ENCODE results near the gene RELN. TPM values are rescaled to one million over a fixed set of nuclear protein-coding genes. Genes with fewer than 3 reads are reported as not detected.
"Not testable (repeated sequence)": the region's sequence is repeated elsewhere in the genome, so short reads cannot be mapped to it uniquely, and the experiment has no call there.

Gene RELN
- total and polyA plus RNA-seq, 4 donors: 0.26 to 3.6 (median 1.4) TPM; not detected in 1

- Histone ChIP-seq H3K36me3 (ENCODE audit: control insufficient read depth in 1 of 2, insufficient read depth in 2 of 2, low read length in 1 of 2) (no peaks in the 10 kb centered on the region), H3K4me1 (ENCODE audit: control insufficient read depth in 1 of 2, insufficient read depth in 2 of 2, low read length in 2 of 2) (no peaks in the 10 kb centered on the region), H3K4me3 (ENCODE audit: low read length in 2 of 2) (no peak overlapping the region), H3K9me3 (ENCODE audit: control insufficient read depth, low read length) (no peaks in the 10 kb centered on the region), H3K27me3 (ENCODE audit: control insufficient read depth in 1 of 2, insufficient read depth in 2 of 2, low read length in 1 of 2) (no peaks in the 10 kb centered on the region), H3K27ac (ENCODE audit: low read depth in 1 of 2, low read length in 2 of 2) (no peak overlapping the region)
- 72 to 74% methylated on average over 3 of the region's 3 CpGs for WGBS, 2 donors
- intact Hi-C loops (cut with DNase I): no loop called here
- ATAC-seq (ENCODE audit: low FRiP score) (no peak), DNase-seq (no peak)
These were observed 156.1 kb downstream of the RELN start for GRCh38 chr7:103833401-103833800.

GRCh38 chr7:103832438-103832837, 157.0 kb downstream of the RELN start:
- DNase-seq (no peak), ATAC-seq (ENCODE audit: low FRiP score) (no peak)
- 74 to 86% methylated on average over 2 of the region's 2 CpGs for WGBS, 2 donors
- H3K9me3 ChIP-seq (ENCODE audit: control insufficient read depth, low read length): no peaks in the 10 kb centered on the region
- H3K27me3 ChIP-seq (ENCODE audit: control insufficient read depth in 1 of 2, insufficient read depth in 2 of 2, low read length in 1 of 2): no peaks in the 10 kb centered on the region
- no peak overlapping the region for H3K27ac ChIP-seq (ENCODE audit: low read depth in 1 of 2, low read length in 2 of 2)
- H3K36me3 ChIP-seq (ENCODE audit: control insufficient read depth in 1 of 2, insufficient read depth in 2 of 2, low read length in 1 of 2): no peaks in the 10 kb centered on the region
- no peaks in the 10 kb centered on the region for H3K4me1 ChIP-seq (ENCODE audit: control insufficient read depth in 1 of 2, insufficient read depth in 2 of 2, low read length in 2 of 2)
- intact Hi-C loops (cut with DNase I): no loop called here
- no peak overlapping the region for H3K4me3 ChIP-seq (ENCODE audit: low read length in 2 of 2)

DNA sequence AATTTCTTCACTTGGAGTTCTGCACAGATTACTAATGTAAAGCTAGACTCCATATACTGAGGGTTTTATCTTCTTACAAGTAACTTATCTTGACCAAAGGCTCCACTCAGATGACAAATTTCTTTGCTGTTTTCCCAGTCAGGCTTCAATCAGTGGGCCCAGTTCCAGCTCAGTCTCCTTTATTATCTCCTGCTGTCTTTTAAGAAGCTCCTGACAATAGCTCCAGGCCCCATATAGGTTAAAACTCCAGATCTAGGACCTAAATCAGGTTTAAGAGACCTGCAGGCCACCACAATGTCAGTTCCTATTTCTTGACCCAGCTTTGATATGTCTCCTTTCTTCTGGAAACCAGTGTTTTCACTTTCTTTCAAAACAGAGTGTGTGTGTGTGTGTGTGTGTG, 165.2 kb downstream of the RELN start:
- Histone ChIP-seq H3K27ac (ENCODE audit: low read depth in 1 of 2, low read length in 2 of 2) (no peak overlapping the region), H3K9me3 (ENCODE audit: control insufficient read depth, low read length) (no peaks in the 10 kb centered on the region)
- no peak for DNase-seq

GRCh38 chr7:103823084-103823483, 166.4 kb downstream of the RELN start:
- intact Hi-C loops (cut with DNase I): no loop called here

More for the DNA sequence above, 165.2 kb downstream of the RELN start:
- intact Hi-C loops (cut with DNase I): no loop called here
- H3K4me3 ChIP-seq (ENCODE audit: low read length in 2 of 2): no peak overlapping the region
- no peaks in the 10 kb centered on the region for H3K4me1 ChIP-seq (ENCODE audit: control insufficient read depth in 1 of 2, insufficient read depth in 2 of 2, low read length in 2 of 2)
- no peaks in the 10 kb centered on the region for H3K27me3 ChIP-seq (ENCODE audit: control insufficient read depth in 1 of 2, insufficient read depth in 2 of 2, low read length in 1 of 2)
- ATAC-seq (ENCODE audit: low FRiP score): no peak
- H3K36me3 ChIP-seq (ENCODE audit: control insufficient read depth in 1 of 2, insufficient read depth in 2 of 2, low read length in 1 of 2): no peaks in the 10 kb centered on the region

GRCh38 chr7:103821092-103821491, 168.4 kb downstream of the RELN start:
- H3K27ac ChIP-seq (ENCODE audit: low read depth in 1 of 2, low read length in 2 of 2): no peak overlapping the region
- H3K4me3 ChIP-seq (ENCODE audit: low read length in 2 of 2): no peak overlapping the region
- intact Hi-C loops (cut with DNase I): no loop called here
- H3K4me1 ChIP-seq (ENCODE audit: control insufficient read depth in 1 of 2, insufficient read depth in 2 of 2, low read length in 2 of 2): no peaks in the 10 kb centered on the region
- no peaks in the 10 kb centered on the region for H3K36me3 ChIP-seq (ENCODE audit: control insufficient read depth in 1 of 2, insufficient read depth in 2 of 2, low read length in 1 of 2)
- WGBS, 2 donors: 60 to 66% methylated on average over 2 of the region's 2 CpGs
- no peaks in the 10 kb centered on the region for H3K9me3 ChIP-seq (ENCODE audit: control insufficient read depth, low read length)
- DNase-seq: no peak
- H3K27me3 ChIP-seq (ENCODE audit: control insufficient read depth in 1 of 2, insufficient read depth in 2 of 2, low read length in 1 of 2): no peaks in the 10 kb centered on the region
- ATAC-seq (ENCODE audit: low FRiP score): no peak

More at GRCh38 chr7:103823084-103823483, 166.4 kb downstream of the RELN start:
- no peaks in the 10 kb centered on the region for H3K27me3 ChIP-seq (ENCODE audit: control insufficient read depth in 1 of 2, insufficient read depth in 2 of 2, low read length in 1 of 2)
- H3K27ac ChIP-seq (ENCODE audit: low read depth in 1 of 2, low read length in 2 of 2): no peak overlapping the region
- DNase-seq: no peak
- WGBS, 2 donors: 83 to 86% methylated on average over 1 of the region's 1 CpG
- H3K36me3 ChIP-seq (ENCODE audit: control insufficient read depth in 1 of 2, insufficient read depth in 2 of 2, low read length in 1 of 2): no peaks in the 10 kb centered on the region
- no peak overlapping the region for H3K4me3 ChIP-seq (ENCODE audit: low read length in 2 of 2)
- H3K4me1 ChIP-seq (ENCODE audit: control insufficient read depth in 1 of 2, insufficient read depth in 2 of 2, low read length in 2 of 2): no peaks in the 10 kb centered on the region
- no peak for ATAC-seq (ENCODE audit: low FRiP score)
- no peaks in the 10 kb centered on the region for H3K9me3 ChIP-seq (ENCODE audit: control insufficient read depth, low read length)

DNA sequence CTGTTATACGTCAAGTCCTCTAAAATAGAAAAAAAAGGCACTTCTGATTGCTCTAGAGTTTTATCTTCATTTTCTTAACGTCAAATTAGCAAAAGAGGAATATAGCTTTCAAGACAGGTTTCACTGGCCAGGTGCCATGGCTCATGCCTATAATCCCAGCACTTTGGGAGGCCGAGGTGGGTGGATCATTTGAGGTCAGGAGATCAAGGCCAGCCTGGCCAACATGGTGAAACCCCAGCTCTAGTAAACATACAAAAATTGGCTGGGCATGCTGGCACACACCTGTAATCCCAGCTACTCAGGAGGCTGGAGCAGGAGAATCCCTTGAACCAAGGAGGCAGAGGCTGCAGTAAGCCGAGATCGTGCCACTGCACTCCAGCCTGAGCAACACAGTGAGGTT, 173.5 kb downstream of the RELN start:
- H3K4me3 ChIP-seq (ENCODE audit: low read length in 2 of 2); ATAC-seq (ENCODE audit: low FRiP score); H3K27me3 ChIP-seq (ENCODE audit: control insufficient read depth in 1 of 2, insufficient read depth in 2 of 2, low read length in 1 of 2); intact Hi-C loops (cut with DNase I); DNase-seq; H3K36me3 ChIP-seq (ENCODE audit: control insufficient read depth in 1 of 2, insufficient read depth in 2 of 2, low read length in 1 of 2); H3K27ac ChIP-seq (ENCODE audit: low read depth in 1 of 2, low read length in 2 of 2); H3K9me3 ChIP-seq (ENCODE audit: control insufficient read depth, low read length); H3K4me1 ChIP-seq (ENCODE audit: control insufficient read depth in 1 of 2, insufficient read depth in 2 of 2, low read length in 2 of 2): not testable (repeated sequence)
- WGBS, 2 donors: 70 to 71% methylated on average over 5 of the region's 5 CpGs

DNA sequence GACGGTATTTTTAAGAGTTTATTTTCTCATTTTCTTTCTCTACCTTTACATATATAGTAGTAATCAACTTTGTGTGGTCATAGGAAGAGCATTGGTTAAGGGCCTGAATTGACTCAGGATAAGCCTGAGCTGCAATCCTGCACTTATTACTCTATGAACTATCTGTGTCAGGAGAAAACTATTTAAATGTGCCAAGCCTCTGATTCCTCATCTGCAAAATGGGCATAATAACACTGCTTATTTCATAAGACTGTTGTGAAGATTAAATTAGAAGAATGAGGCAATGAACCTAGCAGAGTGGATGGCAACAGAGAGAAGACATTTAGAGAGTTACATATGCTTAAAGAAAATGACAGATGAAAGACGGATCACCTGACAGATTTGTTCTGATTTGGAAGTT, 175.5 kb downstream of the RELN start:
- Histone ChIP-seq H3K27me3 (ENCODE audit: control insufficient read depth in 1 of 2, insufficient read depth in 2 of 2, low read length in 1 of 2) (peaks cover 0 to 1% of the 10 kb centered on the region in 2 donors), H3K4me1 (ENCODE audit: control insufficient read depth in 1 of 2, insufficient read depth in 2 of 2, low read length in 2 of 2) (no peaks in the 10 kb centered on the region), H3K36me3 (ENCODE audit: control insufficient read depth in 1 of 2, insufficient read depth in 2 of 2, low read length in 1 of 2) (no peaks in the 10 kb centered on the region), H3K27ac (ENCODE audit: low read depth in 1 of 2, low read length in 2 of 2) (no peak overlapping the region), H3K4me3 (ENCODE audit: low read length in 2 of 2) (no peak overlapping the region), H3K9me3 (ENCODE audit: control insufficient read depth, low read length) (no peaks in the 10 kb centered on the region)
- ATAC-seq (ENCODE audit: low FRiP score) (no peak), DNase-seq (no peak)
- 82 to 89% methylated on average over 2 of the region's 2 CpGs for WGBS, 2 donors
- intact Hi-C loops (cut with DNase I): no loop called here

- intact Hi-C loops (cut with DNase I): no loop called here
- WGBS, 2 donors: 36 to 56% methylated on average over 2 of the region's 2 CpGs
- H3K9me3 ChIP-seq (ENCODE audit: control insufficient read depth, low read length): no peaks in the 10 kb centered on the region
- H3K27ac ChIP-seq (ENCODE audit: low read depth in 1 of 2, low read length in 2 of 2): no peak overlapping the region
- DNase-seq (no peak), ATAC-seq (ENCODE audit: low FRiP score) (no peak)
- peaks cover 0 to 1% of the 10 kb centered on the region in 2 donors for H3K27me3 ChIP-seq (ENCODE audit: control insufficient read depth in 1 of 2, insufficient read depth in 2 of 2, low read length in 1 of 2)
- no peaks in the 10 kb centered on the region for H3K36me3 ChIP-seq (ENCODE audit: control insufficient read depth in 1 of 2, insufficient read depth in 2 of 2, low read length in 1 of 2)
- no peak overlapping the region for H3K4me3 ChIP-seq (ENCODE audit: low read length in 2 of 2)
- no peaks in the 10 kb centered on the region for H3K4me1 ChIP-seq (ENCODE audit: control insufficient read depth in 1 of 2, insufficient read depth in 2 of 2, low read length in 2 of 2)
These were observed 177.5 kb downstream of the RELN start for GRCh38 chr7:103811997-103812396.

DNA sequence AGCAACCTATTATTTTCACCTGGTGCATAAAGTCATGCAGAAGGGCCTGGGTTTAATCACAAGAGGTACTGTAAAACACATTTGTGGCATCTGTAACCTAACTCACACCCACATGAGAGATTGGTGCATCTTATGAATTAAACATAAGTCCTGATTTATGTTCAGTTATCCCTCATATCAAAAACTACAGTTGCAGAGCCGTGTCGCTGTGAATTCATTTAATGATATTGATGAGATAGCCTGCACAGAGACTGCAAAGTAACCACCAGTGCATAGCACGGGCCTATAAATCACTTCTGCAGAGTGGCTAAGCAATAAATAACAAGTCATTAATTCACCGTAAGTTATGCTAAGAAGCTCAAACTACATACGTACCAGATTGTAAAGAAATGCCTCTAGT, 178.2 kb downstream of the RELN start:
- intact Hi-C loops (cut with DNase I): no loop called here
- Histone ChIP-seq H3K4me3 (ENCODE audit: low read length in 2 of 2) (no peak overlapping the region), H3K27ac (ENCODE audit: low read depth in 1 of 2, low read length in 2 of 2) (no peak overlapping the region), H3K4me1 (ENCODE audit: control insufficient read depth in 1 of 2, insufficient read depth in 2 of 2, low read length in 2 of 2) (no peaks in the 10 kb centered on the region), H3K9me3 (ENCODE audit: control insufficient read depth, low read length) (no peaks in the 10 kb centered on the region), H3K36me3 (ENCODE audit: control insufficient read depth in 1 of 2, insufficient read depth in 2 of 2, low read length in 1 of 2) (no peaks in the 10 kb centered on the region), H3K27me3 (ENCODE audit: control insufficient read depth in 1 of 2, insufficient read depth in 2 of 2, low read length in 1 of 2) (peaks cover 0 to 1% of the 10 kb centered on the region in 2 donors)
- DNase-seq (no peak), ATAC-seq (ENCODE audit: low FRiP score) (no peak)
- WGBS, 2 donors: 17 to 39% methylated on average over 5 of the region's 5 CpGs

Data from aorta (tissue), 5 donors.